ENCODE results near the gene NLRP3. TPM values are rescaled to one million over a fixed set of nuclear protein-coding genes. Genes with fewer than 3 reads are reported as not detected.

The NLRP3 gene
- total and polyA plus RNA-seq, 9 of the 15 experiments (the other 6 are each of a cell fraction or from before 2014, with no cell fraction given), result not detected

DNA sequence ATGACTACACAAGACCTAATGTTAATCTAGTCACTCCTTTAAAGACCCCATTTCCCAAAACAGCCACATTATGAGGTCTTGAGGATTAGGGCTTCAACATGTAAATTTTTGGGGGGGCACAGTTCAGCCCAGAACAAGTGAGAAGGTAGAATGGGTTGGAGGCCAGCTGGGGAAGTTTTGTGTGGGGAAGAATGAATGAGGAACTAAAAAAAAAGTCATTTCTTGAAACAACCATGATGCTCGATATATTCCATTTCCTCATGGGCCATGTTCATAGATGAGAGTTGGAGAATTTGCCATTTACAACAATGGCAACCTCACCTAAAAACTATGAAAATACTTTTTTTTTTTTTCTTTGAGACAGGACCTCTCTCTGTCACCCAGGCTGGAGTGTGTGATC is 14.5 kb downstream of the NLRP3 start (continued):
- TF ChIP-seq BCLAF1 (IDR thresholded peaks at IDR 0.05; ENCODE audit: borderline replicate concordance in 1 of 2, control insufficient read depth in 1 of 2, low read depth in 2 of 2, low read length in 1 of 2), result no peak
- no peak for TF ChIP-seq PCBP2 (IDR thresholded peaks at IDR 0.05; ENCODE audit: low read depth, low read length, poor library complexity, severe bottlenecking)
- TF ChIP-seq ZNF778 (CRISPR knock-in tag; IDR thresholded peaks at IDR 0.05), result no peak
- TF ChIP-seq, protein P1, sequence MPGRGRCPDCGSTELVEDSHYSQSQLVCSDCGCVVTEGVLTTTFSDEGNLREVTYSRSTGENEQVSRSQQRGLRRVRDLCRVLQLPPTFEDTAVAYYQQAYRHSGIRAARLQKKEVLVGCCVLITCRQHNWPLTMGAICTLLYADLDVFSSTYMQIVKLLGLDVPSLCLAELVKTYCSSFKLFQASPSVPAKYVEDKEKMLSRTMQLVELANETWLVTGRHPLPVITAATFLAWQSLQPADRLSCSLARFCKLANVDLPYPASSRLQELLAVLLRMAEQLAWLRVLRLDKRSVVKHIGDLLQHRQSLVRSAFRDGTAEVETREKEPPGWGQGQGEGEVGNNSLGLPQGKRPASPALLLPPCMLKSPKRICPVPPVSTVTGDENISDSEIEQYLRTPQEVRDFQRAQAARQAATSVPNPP (IDR thresholded peaks at IDR 0.05; ENCODE audit: borderline replicate concordance, insufficient read depth, insufficient read length), result no peak
- TF ChIP-seq, protein P2, sequence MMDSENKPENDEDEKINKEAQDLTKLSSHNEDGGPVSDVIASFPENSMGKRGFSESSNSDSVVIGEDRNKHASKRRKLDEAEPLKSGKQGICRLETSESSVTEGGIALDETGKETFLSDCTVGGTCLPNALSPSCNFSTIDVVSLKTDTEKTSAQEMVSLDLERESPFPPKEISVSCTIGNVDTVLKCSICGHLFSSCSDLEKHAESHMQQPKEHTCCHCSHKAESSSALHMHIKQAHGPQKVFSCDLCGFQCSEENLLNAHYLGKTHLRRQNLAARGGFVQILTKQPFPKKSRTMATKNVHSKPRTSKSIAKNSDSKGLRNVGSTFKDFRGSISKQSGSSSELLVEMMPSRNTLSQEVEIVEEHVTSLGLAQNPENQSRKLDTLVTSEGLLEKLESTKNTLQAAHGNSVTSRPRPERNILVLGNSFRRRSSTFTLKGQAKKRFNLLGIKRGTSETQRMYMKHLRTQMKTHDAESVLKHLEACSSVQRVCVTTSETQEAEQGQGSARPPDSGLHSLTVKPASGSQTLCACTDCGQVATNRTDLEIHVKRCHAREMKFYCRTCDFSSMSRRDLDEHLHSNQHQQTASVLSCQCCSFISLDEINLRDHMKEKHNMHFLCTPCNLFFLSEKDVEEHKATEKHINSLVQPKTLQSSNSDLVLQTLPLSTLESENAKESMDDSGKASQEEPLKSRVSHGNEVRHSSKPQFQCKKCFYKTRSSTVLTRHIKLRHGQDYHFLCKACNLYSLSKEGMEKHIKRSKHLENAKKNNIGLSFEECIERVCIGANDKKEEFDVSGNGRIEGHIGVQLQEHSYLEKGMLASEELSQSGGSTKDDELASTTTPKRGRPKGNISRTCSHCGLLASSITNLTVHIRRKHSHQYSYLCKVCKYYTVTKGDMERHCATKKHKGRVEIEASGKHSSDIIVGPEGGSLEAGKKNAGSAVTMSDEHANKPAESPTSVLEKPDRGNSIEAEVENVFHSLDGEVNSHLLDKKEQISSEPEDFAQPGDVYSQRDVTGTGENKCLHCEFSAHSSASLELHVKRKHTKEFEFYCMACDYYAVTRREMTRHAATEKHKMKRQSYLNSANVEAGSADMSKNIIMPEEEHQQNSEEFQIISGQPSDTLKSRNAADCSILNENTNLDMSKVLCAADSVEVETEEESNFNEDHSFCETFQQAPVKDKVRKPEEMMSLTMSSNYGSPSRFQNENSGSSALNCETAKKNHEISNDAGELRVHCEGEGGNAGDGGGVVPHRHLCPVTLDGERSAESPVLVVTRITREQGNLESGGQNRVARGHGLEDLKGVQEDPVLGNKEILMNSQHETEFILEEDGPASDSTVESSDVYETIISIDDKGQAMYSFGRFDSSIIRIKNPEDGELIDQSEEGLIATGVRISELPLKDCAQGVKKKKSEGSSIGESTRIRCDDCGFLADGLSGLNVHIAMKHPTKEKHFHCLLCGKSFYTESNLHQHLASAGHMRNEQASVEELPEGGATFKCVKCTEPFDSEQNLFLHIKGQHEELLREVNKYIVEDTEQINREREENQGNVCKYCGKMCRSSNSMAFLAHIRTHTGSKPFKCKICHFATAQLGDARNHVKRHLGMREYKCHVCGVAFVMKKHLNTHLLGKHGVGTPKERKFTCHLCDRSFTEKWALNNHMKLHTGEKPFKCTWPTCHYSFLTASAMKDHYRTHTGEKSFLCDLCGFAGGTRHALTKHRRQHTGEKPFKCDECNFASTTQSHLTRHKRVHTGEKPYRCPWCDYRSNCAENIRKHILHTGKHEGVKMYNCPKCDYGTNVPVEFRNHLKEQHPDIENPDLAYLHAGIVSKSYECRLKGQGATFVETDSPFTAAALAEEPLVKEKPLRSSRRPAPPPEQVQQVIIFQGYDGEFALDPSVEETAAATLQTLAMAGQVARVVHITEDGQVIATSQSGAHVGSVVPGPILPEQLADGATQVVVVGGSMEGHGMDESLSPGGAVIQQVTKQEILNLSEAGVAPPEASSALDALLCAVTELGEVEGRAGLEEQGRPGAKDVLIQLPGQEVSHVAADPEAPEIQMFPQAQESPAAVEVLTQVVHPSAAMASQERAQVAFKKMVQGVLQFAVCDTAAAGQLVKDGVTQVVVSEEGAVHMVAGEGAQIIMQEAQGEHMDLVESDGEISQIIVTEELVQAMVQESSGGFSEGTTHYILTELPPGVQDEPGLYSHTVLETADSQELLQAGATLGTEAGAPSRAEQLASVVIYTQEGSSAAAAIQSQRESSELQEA (IDR thresholded peaks at IDR 0.05; ENCODE audit: low read depth), result no peak
- no peak for TF ChIP-seq CHAMP1 (IDR thresholded peaks at IDR 0.05)
- no peak for TF ChIP-seq GTF2A2 (tag; IDR thresholded peaks at IDR 0.05)

Data from K562 (cell line).